Measurements from ENCODE around the gene FAM180A.

Gene FAM180A

DNA sequence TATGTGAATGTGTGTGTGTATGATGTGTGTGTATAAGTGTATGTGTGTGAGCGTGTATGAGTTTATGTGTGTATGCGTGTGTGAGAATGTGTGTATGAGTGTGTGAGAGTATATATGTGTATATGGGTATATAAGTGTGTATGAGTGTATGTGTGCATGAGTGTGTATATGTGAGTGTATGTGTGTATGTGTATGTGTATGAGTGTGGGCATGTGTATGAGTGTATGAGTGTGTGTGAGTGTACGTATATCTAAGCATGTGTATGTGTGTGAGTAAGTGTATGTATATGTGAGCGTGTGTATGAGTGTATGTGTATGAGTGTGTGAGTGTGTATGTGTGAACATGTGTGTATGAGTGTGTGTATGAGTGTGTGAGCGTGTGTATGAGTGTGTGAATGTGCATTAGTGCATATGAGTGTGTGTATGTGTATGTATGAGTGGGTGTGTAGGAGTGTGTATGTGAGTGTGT lies 33.5 kb downstream of the FAM180A start:
- H3K4me3 ChIP-seq (ENCODE audit: low read length) = no peak overlapping the region
- TF ChIP-seq CTCF (conservative IDR thresholded peaks at IDR 0.05; ENCODE audit: low read length) = no peak
- no peak for DNase-seq (ENCODE audit: low read depth)

DNA sequence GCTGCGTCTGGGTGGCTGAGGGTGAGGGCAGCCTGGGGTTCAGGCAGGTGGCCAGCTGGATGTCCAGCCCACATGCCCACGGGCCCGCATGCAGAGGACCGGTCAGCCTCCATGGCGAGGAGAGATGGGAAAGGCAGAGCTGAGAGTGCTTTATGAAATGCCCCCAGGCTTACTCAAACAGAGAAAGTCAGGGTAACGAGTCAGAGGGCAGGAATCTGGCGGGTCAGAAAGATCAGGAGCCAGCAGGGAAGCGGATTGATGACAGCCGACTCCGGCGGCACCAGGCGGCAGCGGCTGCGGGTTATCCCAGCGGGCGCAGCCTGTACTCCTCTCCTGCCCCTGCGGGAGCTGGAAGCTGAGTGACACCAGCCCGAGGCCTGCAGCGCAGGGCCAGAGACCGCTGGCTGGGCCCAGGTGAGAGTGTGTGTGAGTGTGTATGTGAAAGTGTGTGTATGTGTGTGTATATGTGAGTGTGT lies 34.0 kb downstream of the FAM180A start:
- TF ChIP-seq CTCF (conservative IDR thresholded peaks at IDR 0.05; ENCODE audit: low read length) = no peak
- DNase-seq (ENCODE audit: low read depth) = peak; percentile 67
- H3K4me3 ChIP-seq (ENCODE audit: low read length) = no peak overlapping the region

- no peak overlapping the region for H3K4me3 ChIP-seq (ENCODE audit: low read length)
- peak; percentile 40 for DNase-seq (ENCODE audit: low read depth)
- TF ChIP-seq CTCF (conservative IDR thresholded peaks at IDR 0.05; ENCODE audit: low read length) = no peak
These were observed 34.7 kb downstream of the FAM180A start for GRCh38 chr7:135713836-135714470.

GRCh38 chr7:135712796-135713195 lies 35.8 kb downstream of the FAM180A start:
- H3K4me3 ChIP-seq (ENCODE audit: low read length) = no peak overlapping the region
- no peak for TF ChIP-seq CTCF (conservative IDR thresholded peaks at IDR 0.05; ENCODE audit: low read length)
- DNase-seq (ENCODE audit: low read depth) = no peak

GRCh38 chr7:135712182-135712782 lies 36.3 kb downstream of the FAM180A start:
- H3K4me3 ChIP-seq (ENCODE audit: low read length) = no peak overlapping the region
- peak; percentile 21 for DNase-seq (ENCODE audit: low read depth)
- TF ChIP-seq CTCF (conservative IDR thresholded peaks at IDR 0.05; ENCODE audit: low read length) = peak; percentile 25

GRCh38 chr7:135711139-135711469 lies 37.5 kb downstream of the FAM180A start:
- no peak overlapping the region for H3K4me3 ChIP-seq (ENCODE audit: low read length)
- TF ChIP-seq CTCF (conservative IDR thresholded peaks at IDR 0.05; ENCODE audit: low read length) = no peak; the same call in 1 of the 2 replicates
- no peak for DNase-seq (ENCODE audit: low read depth)
